ENCODE results near the gene GPRC6A. TPM values are rescaled to one million over a fixed set of nuclear protein-coding genes. Genes with fewer than 3 reads are reported as not detected.

GPRC6A gene
- polyA plus RNA-seq, 4 donors: not detected

- Histone ChIP-seq H3K4me1 (ENCODE audit: control insufficient read depth in 3 of 3, insufficient read depth in 2 of 3, low read depth in 1 of 3, low read length in 2 of 3) (no peaks in the 10 kb centered on the region), H3K27ac (ENCODE audit: low read depth in 1 of 3, low read length in 2 of 3) (no peak overlapping the region), H3K27me3 (ENCODE audit: control insufficient read depth in 3 of 3, insufficient read depth in 3 of 3, low read length in 3 of 3) (no peaks in the 10 kb centered on the region), H3K36me3 (ENCODE audit: control insufficient read depth in 3 of 3, insufficient read depth in 2 of 3, low read depth in 1 of 3, low read length in 3 of 3) (no peaks in the 10 kb centered on the region), H3K9me3 (ENCODE audit: control insufficient read depth in 2 of 2, insufficient read depth in 1 of 2, low read depth in 1 of 2, low read length in 1 of 2) (no peaks in the 10 kb centered on the region), H3K4me3 (ENCODE audit: low read depth in 1 of 3, low read length in 3 of 3) (no peak overlapping the region)
- WGBS, 3 donors: 72 to 82% (median 76%) methylated on average over 5 of the region's 5 CpGs
- DNase-seq (no peak), FAIRE-seq (no peak)
Observed at GRCh38 chr6:116745176-116745575, 83.7 kb downstream of the GPRC6A start.

Other genes starting within 250 kb of the GPRC6A start
- under 1 TPM; 0.12 to 0.54 (median 0.33) TPM for gene RSPH4A, start 212.6 kb downstream of the GPRC6A start, polyA plus RNA-seq
- 10 to 100 TPM in 3 of 4 donors, 1 to 10 TPM in 1; 7.7 to 22.1 (median 12.1) TPM for gene ZUP1, start 160.3 kb downstream of the GPRC6A start, polyA plus RNA-seq
- 1 to 10 TPM in 3 of 4 donors, under 1 TPM in 1; 0.45 to 7.5 (median 1.7) TPM for gene KPNA5, start 147.9 kb downstream of the GPRC6A start, polyA plus RNA-seq
- 1 to 10 TPM in 1 of 4 donors, under 1 TPM in 2, not detected in 1; 0.30 to 1.6 (median 0.81) TPM for gene FAM162B, start 63.4 kb downstream of the GPRC6A start, polyA plus RNA-seq
- 1 to 10 TPM in 1 of 4 donors, under 1 TPM in 3; 0.54 to 5.7 (median 0.70) TPM for gene RFX6, start 48.2 kb upstream of the GPRC6A start, polyA plus RNA-seq